ENCODE results near the gene AARS1. TPM values are rescaled to one million over a fixed set of nuclear protein-coding genes. Genes with fewer than 3 reads are reported as not detected.
"Not testable (repeated sequence)": the region's sequence is repeated elsewhere in the genome, so short reads cannot be mapped to it uniquely, and the experiment has no call there.

AARS1 gene
- polyA plus RNA-seq, 2 donors = 12.9 to 27.8 TPM

DNA sequence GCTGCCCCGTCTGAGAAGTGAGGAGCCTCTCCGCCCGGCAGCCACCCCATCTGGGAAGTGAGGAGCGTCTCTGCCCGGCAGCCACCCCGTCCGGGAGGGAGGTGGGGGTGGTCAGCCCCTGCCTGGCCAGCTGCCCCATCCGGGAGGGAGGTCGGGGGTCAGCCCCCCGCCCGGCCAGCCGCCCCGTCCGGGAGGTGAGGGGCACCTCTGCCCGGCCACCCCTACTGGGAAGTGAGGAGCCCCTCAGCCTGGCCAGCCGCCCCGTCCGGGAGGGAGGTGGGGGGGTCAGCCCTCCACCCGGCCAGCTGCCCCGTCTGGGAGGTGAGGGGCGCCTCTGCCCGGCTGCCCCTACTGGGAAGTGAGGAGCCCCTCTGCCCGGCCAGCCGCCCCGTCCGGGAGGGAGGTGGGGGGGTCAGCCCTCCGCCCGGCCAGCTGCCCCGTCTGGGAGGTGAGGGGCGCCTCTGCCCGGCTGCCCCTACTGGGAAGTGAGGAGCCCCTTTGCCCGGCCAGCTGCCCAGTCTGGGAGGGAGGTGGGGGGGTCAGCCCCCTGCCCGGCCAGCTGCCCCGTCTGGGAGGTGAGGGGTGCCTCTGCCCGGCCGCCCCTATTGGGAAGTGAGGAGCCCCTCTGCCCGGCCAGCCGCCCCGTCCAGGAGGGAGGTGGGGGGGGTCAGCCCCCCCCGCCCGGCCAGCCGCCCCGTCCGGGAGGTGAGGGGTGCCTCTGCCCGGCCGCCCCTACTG, 84.5 kb downstream of the AARS1 start:
- not testable (repeated sequence) for H3K27me3 ChIP-seq (ENCODE audit: control insufficient read depth in 1 of 2, insufficient read depth in 2 of 2, low read length in 2 of 2); H3K4me1 ChIP-seq (ENCODE audit: control insufficient read depth in 2 of 2, insufficient read depth in 2 of 2, low read length in 1 of 2); H3K27ac ChIP-seq (ENCODE audit: low read depth in 2 of 2, low read length in 1 of 2); H3K36me3 ChIP-seq (ENCODE audit: control insufficient read depth in 2 of 2, insufficient read depth in 2 of 2, low read length in 1 of 2); H3K4me3 ChIP-seq (ENCODE audit: low read depth in 1 of 2, low read length in 2 of 2); H3K9me3 ChIP-seq (ENCODE audit: control insufficient read depth in 2 of 2, insufficient read depth in 1 of 2, low read depth in 1 of 2, low read length in 1 of 2)
- WGBS, 2 donors = 97 to 99% methylated on average over 12 to 40 of the region's 46 CpGs

DNA sequence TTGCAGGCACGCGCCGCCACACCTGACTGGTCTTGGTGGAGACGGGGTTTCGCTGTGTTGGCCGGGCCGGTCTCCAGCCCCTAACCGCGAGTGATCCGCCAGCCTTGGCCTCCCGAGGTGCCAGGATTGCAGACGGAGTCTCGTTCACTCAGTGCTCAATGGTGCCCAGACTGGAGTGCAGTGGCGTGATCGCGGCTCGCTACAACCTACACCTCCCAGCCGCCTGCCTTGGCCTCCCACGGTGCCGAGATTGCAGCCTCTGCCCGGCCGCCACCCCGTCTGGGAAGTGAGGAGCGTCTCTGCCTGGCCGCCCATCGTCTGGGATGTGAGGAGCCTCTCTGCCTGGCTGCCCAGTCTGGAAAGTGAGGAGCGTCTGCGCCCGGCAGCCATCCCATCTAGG, 85.3 kb downstream of the AARS1 start:
- not testable (repeated sequence) for H3K36me3 ChIP-seq (ENCODE audit: control insufficient read depth in 2 of 2, insufficient read depth in 2 of 2, low read length in 1 of 2); H3K27me3 ChIP-seq (ENCODE audit: control insufficient read depth in 1 of 2, insufficient read depth in 2 of 2, low read length in 2 of 2); H3K27ac ChIP-seq (ENCODE audit: low read depth in 2 of 2, low read length in 1 of 2); H3K4me1 ChIP-seq (ENCODE audit: control insufficient read depth in 2 of 2, insufficient read depth in 2 of 2, low read length in 1 of 2); H3K4me3 ChIP-seq (ENCODE audit: low read depth in 1 of 2, low read length in 2 of 2); H3K9me3 ChIP-seq (ENCODE audit: control insufficient read depth in 2 of 2, insufficient read depth in 1 of 2, low read depth in 1 of 2, low read length in 1 of 2)
- WGBS, 2 donors = 95 to 96% methylated on average over 13 to 18 of the region's 29 CpGs

DNA sequence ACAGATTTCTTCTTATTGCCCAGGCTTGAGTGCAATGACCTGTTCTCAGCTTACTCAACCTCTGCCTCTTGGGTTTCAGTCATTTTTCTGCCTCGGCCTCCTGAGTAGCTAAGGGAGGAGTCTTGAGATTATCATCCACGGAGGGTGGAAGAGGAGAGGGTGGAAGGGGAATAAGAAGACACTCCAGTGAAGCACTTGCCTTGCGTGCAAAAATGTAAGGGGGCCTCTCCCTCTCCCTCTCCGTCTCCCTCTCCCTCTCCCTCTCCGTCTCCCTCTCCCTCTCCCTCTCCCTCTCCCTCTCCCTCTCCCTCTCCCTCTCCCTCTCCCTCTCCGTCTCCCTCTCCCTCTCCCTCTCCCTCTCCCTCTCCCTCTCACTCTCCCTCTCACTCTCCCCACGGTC, 85.8 kb downstream of the AARS1 start:
- 77 to 87% methylated on average over 3 to 4 of the region's 7 CpGs for WGBS, 2 donors
- H3K4me1 ChIP-seq (ENCODE audit: control insufficient read depth in 2 of 2, insufficient read depth in 2 of 2, low read length in 1 of 2); H3K27me3 ChIP-seq (ENCODE audit: control insufficient read depth in 1 of 2, insufficient read depth in 2 of 2, low read length in 2 of 2); H3K4me3 ChIP-seq (ENCODE audit: low read depth in 1 of 2, low read length in 2 of 2); H3K9me3 ChIP-seq (ENCODE audit: control insufficient read depth in 2 of 2, insufficient read depth in 1 of 2, low read depth in 1 of 2, low read length in 1 of 2); H3K27ac ChIP-seq (ENCODE audit: low read depth in 2 of 2, low read length in 1 of 2); H3K36me3 ChIP-seq (ENCODE audit: control insufficient read depth in 2 of 2, insufficient read depth in 2 of 2, low read length in 1 of 2): not testable (repeated sequence)

Other genes with a start within 250 kb of the AARS1 start
- gene PDPR, start 175.2 kb downstream of the AARS1 start, polyA plus RNA-seq = 1 to 10 TPM; 3.7 to 5.2 TPM
- under 1 TPM; 0.36 to 0.53 TPM for gene CLEC18C, start 115.7 kb downstream of the AARS1 start, polyA plus RNA-seq
- gene EXOSC6, start 37.6 kb downstream of the AARS1 start, polyA plus RNA-seq = 1 to 10 TPM; 6.9 to 7.0 TPM
- gene DDX19B, start 9.7 kb upstream of the AARS1 start, polyA plus RNA-seq = 10 to 100 TPM; 14.8 to 18.2 TPM
- 10 to 100 TPM in 1 of 2 donors, 1 to 10 TPM in 1; 9.7 to 21.5 TPM for gene DDX19A, start 57.4 kb upstream of the AARS1 start, polyA plus RNA-seq
- 1 to 10 TPM; 1.6 to 1.7 TPM for gene ST3GAL2, start 149.6 kb upstream of the AARS1 start, polyA plus RNA-seq
- gene FCSK, start 165.1 kb upstream of the AARS1 start, polyA plus RNA-seq = 10 to 100 TPM in 1 of 2 donors, 1 to 10 TPM in 1; 7.6 to 11.3 TPM
- gene COG4, start 234.0 kb upstream of the AARS1 start, polyA plus RNA-seq = 10 to 100 TPM; 41.8 to 42.7 TPM
- 100 to 1,000 TPM; 114 to 129 TPM for gene SF3B3, start 234.3 kb upstream of the AARS1 start, polyA plus RNA-seq

Data from esophagus (tissue), 2 donors.